WERI-Rb-1 (cell line): Measurements from ENCODE around the gene GLS.

Experiments
- DNase-seq: peaks from one replicate; pipeline ENCODE4 v3.0.0-alpha.2; 2020
- H3K27ac ChIP-seq: fragments of 250-450 bp; sonication (Bioruptor Pico); 2 replicates; pipeline ENCODE4 v1.5.1; 2020; ENCODE audit warnings: mild to moderate bottlenecking, moderate library complexity
- H3K27me3 ChIP-seq: fragments of 250-450 bp; sonication (Bioruptor Pico); 2 replicates; pipeline ENCODE4 v1.5.1; 2021; ENCODE audit warnings: mild to moderate bottlenecking, low read depth, moderate library complexity; ENCODE audit not compliant: insufficient read depth, severe bottlenecking
- H3K36me3 ChIP-seq: fragments of 250-450 bp; sonication (Bioruptor Pico); 2 replicates; pipeline ENCODE4 v1.5.1; 2020; ENCODE audit warnings: mild to moderate bottlenecking, moderate library complexity
- H3K4me3 ChIP-seq: 2 replicates; pipeline ENCODE4 v1.5.1; 2011; ENCODE audit warnings: low read depth, mild to moderate bottlenecking, control low read depth, low read length
- H3K9me3 ChIP-seq: fragments of 250-450 bp; sonication (Bioruptor Pico); 2 replicates; pipeline ENCODE4 v1.5.1; 2021; ENCODE audit warnings: mild to moderate bottlenecking, moderate library complexity; ENCODE audit not compliant: severe bottlenecking
- TF ChIP-seq, protein P1 (sequence below): IDR thresholded peaks from 2 replicates; pipeline ENCODE4 v1.5.1; 2011; ENCODE audit warnings: low read depth, mild to moderate bottlenecking, control low read depth, inconsistent platforms, low read length

Gene GLS

DNA sequence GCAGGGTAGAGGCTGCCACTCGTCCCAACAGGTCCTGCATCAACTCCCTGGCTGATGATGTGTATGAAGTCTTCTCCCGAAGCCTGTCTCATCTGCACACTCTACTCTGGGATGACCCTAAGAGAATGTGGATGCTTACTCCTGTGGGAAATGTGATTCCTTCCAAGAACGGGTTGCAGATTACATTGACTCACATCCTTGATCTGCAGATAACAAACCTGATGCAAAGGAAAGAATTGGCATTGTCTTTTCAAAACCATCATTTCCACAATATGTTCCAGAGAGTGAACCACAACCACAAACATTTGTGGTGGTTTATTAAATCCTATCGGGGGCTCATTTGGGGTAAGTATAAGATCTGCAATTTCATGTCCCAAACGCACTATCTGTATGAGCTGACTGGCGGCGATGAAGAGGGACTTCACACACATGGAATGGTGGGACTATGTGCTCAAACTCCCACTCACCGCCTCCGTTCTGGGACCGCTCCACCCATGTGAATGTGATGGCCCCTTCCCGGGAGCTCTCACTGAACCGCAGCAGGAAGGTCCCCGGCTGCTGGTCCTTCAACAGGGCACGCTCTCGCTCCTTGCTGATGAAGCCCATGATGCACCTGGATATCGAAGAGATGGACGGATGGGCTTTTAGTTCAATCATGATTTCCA, 97.9 kb downstream of the GLS start:
- Histone ChIP-seq H3K36me3 (peaks cover 78% of the 10 kb centered on the region), H3K4me3 (no peak overlapping the region), H3K9me3 (no peaks in the 10 kb centered on the region), H3K27ac (no peak overlapping the region), H3K27me3 (no peaks in the 10 kb centered on the region)
- DNase-seq: no peak
- TF ChIP-seq, protein P1, sequence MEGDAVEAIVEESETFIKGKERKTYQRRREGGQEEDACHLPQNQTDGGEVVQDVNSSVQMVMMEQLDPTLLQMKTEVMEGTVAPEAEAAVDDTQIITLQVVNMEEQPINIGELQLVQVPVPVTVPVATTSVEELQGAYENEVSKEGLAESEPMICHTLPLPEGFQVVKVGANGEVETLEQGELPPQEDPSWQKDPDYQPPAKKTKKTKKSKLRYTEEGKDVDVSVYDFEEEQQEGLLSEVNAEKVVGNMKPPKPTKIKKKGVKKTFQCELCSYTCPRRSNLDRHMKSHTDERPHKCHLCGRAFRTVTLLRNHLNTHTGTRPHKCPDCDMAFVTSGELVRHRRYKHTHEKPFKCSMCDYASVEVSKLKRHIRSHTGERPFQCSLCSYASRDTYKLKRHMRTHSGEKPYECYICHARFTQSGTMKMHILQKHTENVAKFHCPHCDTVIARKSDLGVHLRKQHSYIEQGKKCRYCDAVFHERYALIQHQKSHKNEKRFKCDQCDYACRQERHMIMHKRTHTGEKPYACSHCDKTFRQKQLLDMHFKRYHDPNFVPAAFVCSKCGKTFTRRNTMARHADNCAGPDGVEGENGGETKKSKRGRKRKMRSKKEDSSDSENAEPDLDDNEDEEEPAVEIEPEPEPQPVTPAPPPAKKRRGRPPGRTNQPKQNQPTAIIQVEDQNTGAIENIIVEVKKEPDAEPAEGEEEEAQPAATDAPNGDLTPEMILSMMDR: no peak

DNA sequence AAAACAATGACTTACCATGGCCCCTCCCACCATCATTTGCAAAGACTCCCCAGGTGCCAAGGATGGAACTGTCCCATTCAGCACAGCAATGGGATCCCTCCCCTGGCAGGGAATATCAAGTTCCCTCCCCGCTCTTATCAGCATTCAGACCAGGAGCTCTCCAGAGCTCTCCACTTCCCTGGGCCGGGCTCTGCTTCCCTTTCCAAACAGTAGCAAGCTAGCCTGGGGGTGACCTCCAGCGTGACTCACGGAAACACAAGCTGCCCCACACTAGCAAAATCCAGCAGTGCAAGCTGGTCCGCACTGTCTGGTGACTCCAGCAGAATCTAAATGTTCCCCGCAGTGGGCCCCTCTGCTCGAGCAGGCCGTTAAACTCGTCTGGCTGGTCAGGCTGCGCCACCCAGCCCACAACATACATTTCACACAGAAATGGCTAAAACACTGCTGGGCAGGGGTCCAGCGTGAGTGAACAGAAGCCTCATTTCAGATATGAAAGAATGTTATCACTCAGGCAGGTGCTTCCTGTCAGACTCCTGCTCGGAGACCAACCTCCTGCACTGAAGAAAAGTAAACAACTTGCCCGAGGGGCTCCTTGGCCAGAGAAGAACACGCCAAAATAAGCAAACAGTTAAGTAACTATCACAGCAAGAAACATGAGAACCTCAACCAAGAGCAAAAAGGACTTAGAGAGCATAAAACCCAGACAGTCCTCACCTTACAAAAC, 99.4 kb downstream of the GLS start:
- TF ChIP-seq, protein P1: no peak
- no peaks in the 10 kb centered on the region for H3K9me3 ChIP-seq
- no peaks in the 10 kb centered on the region for H3K27me3 ChIP-seq
- DNase-seq: no peak
- H3K36me3 ChIP-seq: peaks cover 78% of the 10 kb centered on the region
- no peak overlapping the region for H3K27ac ChIP-seq
- no peak overlapping the region for H3K4me3 ChIP-seq

DNA sequence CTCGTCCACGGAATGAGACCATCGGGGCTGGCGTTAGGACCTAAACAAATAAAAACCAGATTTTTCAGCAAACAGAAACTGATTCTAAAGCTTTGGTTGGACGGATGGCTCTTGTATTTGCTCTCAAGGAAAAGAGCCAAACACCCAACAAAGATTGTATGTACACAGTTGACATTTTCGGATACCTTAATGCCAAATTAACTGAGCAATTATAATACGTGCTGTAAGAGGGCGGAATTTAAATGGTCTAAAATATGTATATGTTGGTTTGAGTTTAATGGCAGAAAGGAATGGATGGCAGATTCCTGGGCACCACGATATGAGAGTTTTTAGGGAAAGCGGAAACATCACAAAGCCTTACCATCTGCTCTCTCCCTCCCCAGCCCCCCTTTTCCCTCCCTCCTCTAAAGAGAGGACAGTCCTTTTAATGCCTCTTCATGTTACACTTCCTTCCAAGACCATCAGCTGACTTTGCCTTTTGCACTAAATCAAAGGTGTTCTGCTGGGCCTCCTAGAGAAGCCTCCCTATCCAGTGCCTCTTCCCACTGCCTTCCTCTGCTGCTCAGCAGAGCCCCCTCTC, 100.1 kb downstream of the GLS start:
- no peak overlapping the region for H3K27ac ChIP-seq

DNA sequence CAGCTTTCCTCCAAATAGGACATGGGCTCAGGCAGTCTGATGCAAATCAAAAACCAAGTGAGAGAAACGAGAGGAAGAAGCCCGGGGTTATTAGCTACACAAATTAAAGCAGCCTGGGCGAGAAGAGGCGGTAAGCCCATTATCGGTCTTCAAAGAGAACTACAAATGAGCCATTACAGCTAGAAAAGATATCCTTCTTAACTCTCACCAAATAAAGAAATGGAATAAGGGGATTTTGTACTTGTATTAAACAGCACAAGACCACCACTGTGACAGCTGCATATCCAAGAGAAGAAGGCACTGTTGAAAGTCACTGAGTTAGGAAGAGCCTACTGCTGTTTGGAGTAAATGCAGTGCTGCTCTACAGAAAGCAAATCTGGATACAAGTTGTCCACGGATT, 100.7 kb downstream of the GLS start:
- no peaks in the 10 kb centered on the region for H3K27me3 ChIP-seq
- no peak overlapping the region for H3K27ac ChIP-seq
- no peaks in the 10 kb centered on the region for H3K9me3 ChIP-seq
- DNase-seq: no peak
- peaks cover 85% of the 10 kb centered on the region for H3K36me3 ChIP-seq
- H3K4me3 ChIP-seq: no peak overlapping the region
- TF ChIP-seq, protein P1: no peak

More for the DNA sequence above, 100.1 kb downstream of the GLS start:
- Histone ChIP-seq H3K27me3 (no peaks in the 10 kb centered on the region), H3K36me3 (peaks cover 83% of the 10 kb centered on the region), H3K9me3 (no peaks in the 10 kb centered on the region), H3K4me3 (no peak overlapping the region)
- no peak for DNase-seq
- TF ChIP-seq, protein P1: no peak

DNA sequence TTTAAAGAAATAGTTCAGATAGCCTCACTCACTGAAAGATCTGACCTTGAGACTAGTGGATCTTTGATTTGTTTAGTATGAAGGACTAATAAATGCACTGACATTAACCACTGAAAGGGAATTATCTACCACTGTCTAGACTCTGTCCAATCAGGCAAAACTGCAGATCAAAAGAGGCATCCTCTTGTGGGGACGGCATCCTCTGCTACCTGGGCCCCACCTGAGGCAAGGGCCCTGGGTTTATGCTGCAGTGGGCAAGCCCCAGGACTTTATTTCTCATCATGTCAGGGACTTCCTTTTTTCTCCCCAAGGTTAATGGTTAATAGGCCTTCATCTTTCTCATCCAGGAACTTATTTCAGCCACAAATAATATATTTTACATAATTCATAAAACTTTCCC, 101.1 kb downstream of the GLS start:
- Histone ChIP-seq H3K27me3 (no peaks in the 10 kb centered on the region), H3K27ac (no peak overlapping the region), H3K9me3 (no peaks in the 10 kb centered on the region), H3K4me3 (no peak overlapping the region), H3K36me3 (peaks cover 85% of the 10 kb centered on the region)
- DNase-seq: no peak
- TF ChIP-seq, protein P1: no peak
